Stimulated activated CD8-positive, alpha-beta memory T cell treated with anti-CD3 and anti-CD28 coated beads, Interleukin-7, amount 100 ng/mL, for 48 hours (primary cell): ENCODE data around the gene IGFBP2.

Experiments used
- DNase-seq, 2 donors: peaks; one replicate each; pipeline ENCODE4 v3.0.0-alpha.2; 2020; ENCODE audit warnings: low read depth in 1 of 2; ENCODE audit errors: extremely low read depth in 1 of 2

The IGFBP2 gene

DNA sequence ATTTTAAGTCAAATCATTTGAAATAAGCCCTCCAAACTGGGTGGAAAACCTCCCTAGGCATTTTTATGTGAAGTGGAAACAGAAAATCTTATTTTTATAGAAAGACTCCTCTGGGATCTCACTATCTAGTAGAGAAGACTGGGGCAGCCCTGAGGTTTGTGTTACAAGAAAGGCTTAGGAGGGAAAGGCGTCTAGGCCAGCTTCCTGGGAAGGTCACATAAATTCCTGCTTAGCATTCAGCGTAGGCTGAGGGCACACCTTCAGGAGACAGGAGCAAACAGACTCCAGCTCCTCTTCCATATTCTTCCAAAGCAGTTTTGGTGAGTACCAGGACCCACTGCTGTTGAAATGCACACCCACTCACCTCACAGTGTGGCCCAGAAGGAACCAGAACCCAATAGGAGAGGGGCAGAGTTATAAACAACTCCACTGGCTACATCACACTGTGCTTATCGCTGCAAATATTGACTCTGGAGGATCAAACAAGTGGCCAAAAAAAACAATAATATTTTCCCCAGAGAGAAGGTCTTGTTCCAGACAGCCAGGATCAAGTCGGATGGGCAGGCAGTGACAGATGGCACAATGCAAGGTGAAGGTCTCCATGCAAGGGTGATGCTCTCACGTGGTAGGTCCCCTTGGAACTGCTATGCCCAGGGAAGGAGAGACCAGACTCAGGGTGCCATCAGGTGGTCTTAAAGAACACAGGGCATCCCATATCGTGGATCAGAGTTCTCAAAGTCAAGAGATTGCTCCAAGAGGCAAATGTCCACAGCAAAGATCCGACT lies 17.7 kb upstream of the IGFBP2 start:
- DNase-seq = no peak

DNA sequence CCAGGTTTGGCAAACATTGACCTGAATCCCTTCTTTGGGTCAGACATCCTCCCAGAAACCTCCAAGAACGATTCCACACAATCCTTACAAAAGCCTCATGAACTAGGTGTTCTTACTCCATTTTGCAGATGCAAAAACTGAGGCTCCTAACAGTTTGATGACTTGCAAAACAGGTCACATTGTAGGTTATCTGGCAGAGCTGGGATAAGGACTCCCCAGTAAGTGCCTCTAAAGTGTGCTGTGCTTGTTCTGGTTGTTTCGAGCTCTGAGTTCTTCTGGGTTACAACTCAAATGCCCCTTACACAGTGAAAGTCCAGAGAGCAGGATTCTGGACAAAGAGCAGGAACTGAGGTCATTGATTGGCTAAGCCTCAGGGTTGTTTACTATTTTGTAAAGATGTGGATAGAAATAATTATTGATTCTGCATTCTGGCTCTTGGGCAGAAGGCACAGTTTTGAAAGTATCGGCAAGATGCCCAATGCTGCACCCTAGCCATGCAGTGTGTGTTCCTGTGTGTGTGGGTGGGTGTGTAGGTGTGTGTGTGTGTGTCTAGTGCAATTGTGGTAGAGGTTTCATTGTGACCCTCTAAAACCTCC lies 17.0 kb upstream of the IGFBP2 start:
- DNase-seq = no peak

- DNase-seq = no peak
Observed at GRCh38 chr2:216617159-216617815, 15.9 kb upstream of the IGFBP2 start.

GRCh38 chr2:216618785-216619184 lies 14.4 kb upstream of the IGFBP2 start:
- no peak for DNase-seq

DNA sequence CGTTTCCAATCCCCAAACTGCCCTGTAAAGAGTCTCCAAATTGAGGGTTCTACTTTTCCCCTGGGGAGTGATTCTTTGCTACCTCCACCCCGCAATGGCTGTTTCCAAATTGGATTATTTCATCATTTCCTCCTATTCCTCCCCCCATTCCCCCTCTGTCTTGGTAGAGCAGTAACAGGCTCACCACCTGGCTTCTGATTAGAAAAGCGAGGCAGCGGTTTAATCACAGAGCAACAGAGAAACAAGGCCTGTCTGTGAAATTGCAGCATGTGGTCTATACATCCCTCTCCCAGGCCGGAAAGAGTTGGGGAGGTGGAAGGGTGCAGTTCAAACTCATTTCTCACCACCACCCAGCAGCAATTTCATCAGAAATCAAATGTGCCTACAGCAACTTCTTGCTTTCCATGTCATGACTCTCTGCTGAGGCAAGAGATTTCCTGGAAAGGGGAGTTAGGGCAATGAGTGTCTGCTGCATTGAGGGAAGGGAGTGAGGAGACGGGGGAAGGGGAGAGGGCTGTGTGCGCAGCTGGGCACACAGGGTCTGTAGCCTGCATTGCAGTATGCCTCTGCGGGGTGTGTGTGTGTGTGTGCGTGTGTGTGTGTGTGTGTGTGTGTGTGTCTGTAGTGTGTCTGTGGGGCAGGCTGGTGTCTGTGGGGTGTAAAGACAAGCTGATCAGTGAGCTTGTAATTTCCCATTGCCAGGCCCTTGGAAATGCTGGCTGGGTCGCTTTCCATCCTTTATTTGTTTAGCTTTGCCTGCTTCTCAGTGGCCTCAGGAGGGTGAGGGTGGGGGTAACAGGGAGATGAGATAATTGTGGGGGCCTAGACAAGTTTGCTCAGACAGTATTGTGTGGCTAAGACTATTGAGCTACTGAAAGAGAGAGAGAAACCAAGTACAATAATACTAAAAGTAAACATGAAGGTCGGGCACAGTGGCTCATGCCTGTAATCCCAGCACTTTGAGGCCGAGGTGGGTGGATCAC lies 13.5 kb upstream of the IGFBP2 start:
- DNase-seq = no peak

DNA sequence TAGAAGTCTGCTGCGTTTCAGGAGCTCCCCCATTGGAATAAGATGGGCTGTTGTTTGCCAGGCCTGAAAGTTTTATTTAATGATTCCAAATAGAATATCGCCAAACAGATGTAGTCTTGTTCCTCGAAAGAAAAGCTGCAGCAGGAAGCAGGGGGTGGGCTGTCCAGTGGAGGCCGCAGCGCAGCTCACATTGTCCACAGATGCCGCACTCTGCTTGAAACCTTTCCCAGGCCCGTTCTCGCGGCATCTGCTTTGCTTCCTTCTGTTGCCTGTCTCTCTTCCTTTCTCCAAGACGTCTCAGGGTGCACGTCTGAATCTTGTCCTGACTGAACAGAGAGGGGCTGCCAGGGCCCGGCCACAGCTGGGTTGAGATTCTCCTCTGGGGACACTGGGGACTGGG lies 12.4 kb upstream of the IGFBP2 start:
- DNase-seq = no peak

- DNase-seq = no peak
Observed at GRCh38 chr2:216621292-216621691, 11.9 kb upstream of the IGFBP2 start.

DNA sequence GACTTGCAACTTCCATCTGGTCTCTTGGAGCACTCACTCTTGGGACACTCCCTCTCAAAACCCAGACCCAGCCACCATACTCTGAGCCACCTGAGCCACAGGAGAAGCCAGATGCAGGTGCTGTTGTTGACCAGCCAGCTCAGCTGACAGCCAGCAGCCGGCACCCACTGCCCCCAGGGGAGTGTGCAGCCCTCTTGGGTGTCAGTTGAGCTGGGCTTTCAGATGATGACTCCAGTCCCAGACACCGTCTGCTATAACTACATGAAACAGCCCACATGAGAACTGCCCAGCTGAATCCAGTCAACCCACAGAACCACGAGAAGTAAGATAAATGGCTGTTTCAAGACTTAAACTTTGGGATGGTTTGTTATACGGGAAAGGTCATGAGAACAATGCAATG lies 10.7 kb upstream of the IGFBP2 start:
- DNase-seq = no peak

DNA sequence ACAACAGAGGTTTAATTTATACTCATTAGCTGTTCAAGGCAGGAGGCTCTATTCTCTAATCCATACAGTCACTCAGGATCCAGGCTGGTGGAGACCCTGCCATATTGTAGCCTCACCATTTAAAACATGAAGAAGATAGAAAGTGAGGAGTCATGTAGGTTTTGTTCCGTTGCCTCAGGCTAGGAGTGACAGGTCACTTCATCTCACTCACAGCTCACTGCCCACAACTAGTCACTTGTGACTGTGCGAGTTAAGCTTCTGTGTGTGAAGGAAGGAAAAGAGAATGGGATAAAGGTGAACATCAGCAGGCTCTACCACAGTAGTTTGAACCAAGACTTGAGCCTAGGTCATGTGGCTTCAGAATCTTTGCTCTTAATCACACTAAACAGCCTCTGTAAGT lies 9.0 kb upstream of the IGFBP2 start:
- no peak for DNase-seq

GRCh38 chr2:216626168-216626874 lies 6.9 kb upstream of the IGFBP2 start:
- no peak for DNase-seq

DNA sequence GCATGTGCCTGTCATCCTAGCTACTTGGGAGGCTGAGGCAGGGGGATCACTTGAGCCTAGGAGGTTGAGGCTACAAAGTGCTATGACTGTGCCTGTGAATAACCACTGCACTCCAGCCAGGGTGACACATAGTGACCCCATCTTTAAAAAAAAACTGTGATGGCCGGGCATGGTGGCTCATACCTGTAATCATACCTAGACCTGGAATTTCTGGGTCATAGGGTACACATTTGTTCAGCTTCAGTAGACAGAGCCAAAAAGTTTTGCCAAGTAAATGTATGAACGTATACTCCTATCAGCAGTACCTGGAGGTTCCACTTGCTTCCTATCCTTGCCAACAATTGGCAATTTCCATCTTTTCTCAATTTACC lies 6.4 kb upstream of the IGFBP2 start:
- no peak for DNase-seq

GRCh38 chr2:216629784-216630183 lies 3.4 kb upstream of the IGFBP2 start:
- DNase-seq = no peak

DNA sequence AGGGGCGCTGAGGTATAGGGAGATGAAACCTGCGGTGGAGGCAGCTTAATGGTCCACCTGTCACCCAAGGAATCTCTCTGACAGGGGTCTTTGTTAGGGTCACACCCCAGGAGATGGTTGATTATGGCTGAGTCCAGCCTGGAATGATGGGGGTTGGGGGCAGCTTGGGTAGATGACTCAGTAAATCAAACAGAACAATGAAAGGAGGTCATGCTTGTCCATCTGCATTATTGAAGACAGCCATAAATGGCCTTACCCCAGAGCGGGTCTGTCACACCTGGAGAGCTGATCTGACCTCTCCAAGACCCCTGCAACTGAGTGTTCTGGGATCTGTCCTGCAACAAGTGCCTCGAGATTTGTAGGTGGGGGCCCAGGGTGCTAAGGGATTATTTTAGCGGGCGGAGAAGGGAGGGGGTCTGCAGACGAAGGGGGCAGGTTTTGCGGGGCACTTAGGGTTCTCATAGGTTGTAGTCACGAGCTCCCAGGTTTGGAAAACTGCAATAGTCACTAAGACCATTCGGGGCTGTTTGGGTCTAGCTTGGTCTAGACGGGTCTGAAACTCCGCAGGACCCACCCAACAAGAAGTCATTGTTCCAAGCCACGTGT lies 771 bp upstream of the IGFBP2 start:
- no peak for DNase-seq

- DNase-seq = no peak
Observed at GRCh38 chr2:216633616-216634369, 573 bp downstream of the IGFBP2 start.

- no peak for DNase-seq
Observed at GRCh38 chr2:216634370-216635148, 1.3 kb downstream of the IGFBP2 start.

DNA sequence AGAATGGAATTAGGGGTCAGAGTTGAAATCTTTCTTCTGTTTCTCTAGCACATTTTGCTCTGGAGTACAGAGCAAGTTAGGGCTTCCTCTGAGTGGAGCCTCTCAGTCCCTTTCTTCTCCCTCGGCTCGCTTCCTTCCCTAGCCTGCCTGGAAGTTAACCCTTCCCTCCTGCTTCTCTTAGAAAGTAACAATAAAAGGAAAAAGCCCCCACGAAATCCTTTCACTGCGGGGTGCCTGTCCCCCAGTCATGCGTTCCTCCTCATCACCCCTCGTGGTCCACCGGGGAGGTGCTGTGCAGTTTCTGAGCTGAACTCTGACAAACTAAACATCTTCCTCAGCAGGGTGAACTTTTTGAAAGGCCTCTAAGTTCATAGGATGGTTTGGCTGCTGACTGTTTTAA lies 2.0 kb downstream of the IGFBP2 start:
- no peak for DNase-seq

DNA sequence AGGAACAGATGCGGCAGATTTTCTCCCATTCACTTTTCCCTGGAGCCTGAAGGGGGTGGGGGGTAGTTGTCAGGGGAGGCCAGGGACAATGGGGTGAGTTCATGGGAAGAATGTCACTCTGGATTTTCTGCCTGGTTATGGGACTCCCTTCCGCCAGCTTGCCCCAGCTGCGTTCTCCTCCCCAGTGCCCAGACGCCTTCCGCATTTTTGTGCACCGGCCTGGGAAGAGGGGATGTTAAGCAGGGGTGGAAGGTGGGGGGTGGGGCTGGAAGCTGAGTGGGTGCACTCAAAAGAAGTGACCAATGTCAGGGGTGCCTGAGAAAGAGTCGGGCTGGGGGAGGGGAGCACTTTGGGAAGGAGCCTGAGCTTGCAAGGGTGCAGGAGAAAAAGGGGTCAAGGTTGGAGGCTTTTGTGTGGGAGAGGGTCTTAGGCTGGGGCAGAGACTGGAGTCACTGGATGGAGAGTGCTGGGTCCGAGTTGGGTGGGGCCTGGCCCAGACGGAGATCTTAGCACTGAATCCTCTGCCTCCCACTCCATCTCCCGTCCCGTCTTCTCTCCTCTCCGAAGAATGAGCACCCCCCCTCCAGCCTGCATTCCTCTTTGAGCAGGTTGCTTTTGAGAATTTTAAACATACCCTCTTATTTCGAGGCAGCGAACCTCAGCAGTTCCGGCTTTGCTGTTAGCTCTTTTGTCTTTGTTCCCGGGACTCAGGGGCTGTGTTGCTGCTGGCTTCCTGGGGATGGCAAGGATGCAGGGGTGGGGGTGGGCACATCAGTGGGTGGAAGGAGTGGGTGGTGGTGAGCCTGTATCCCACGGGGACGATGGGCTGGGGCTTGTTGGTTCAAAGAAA lies 2.7 kb downstream of the IGFBP2 start:
- DNase-seq = no peak
